DLD1 (cell line): ENCODE measurements around the gene PANK3.
"Not testable (repeated sequence)": the region's sequence is repeated elsewhere in the genome, so short reads cannot be mapped to it uniquely, and the experiment has no call there.

Source experiments
- in situ Hi-C: cut with HindIII; loops from 2 replicates; pipeline ENCODE4 v1.10.0; 2017; ENCODE audit warnings: low sequenced_read_pairs

The PANK3 gene

GRCh38 chr5:168553377-168554130 lies 25.6 kb downstream of the PANK3 start:
- in situ Hi-C loops, result no loop called here

DNA sequence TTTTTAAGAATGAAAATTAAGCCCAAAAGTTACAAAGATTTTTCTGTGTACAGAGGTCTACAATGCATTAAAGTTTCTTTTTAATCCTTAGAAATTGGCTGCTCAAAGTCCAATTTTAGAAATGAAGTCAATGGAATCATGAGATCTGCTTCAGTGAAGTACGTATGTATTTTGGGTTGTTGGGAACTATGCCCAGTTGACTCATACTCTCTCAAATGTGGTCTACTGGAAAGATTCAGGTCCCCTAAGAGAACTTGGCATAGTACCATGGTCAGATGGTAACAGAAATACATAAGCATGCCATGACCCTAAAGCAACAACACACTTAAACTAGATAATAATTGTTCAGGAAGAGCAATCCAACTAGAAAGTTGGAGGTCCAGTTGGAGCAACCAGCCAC lies 27.0 kb downstream of the PANK3 start:
- in situ Hi-C loops, result no loop called here

GRCh38 chr5:168550656-168551055 lies 28.5 kb downstream of the PANK3 start:
- in situ Hi-C loops, result no loop called here

GRCh38 chr5:168549554-168549953 lies 29.6 kb downstream of the PANK3 start:
- in situ Hi-C loops, result no loop called here

DNA sequence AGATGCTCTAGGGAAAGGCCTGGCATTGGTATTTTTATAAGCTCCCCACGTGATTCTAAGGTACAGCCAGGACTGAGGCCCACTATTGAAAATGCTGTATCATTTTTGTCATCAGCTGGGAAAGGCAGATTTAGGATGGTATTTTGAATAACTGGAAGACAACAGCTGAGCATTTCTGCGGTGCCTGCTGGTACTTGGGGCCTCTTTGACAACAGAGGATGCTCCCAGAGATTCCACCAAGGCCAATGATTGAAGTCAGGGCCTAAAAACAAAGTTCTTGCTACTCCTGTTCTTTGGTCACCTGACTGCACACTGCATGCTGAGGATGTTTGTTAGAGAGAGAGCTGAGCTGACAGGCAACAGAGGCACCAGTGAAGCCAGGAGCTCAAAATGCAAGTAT lies 42.0 kb downstream of the PANK3 start:
- in situ Hi-C loops, result no loop called here

GRCh38 chr5:168534351-168534750 lies 44.8 kb downstream of the PANK3 start:
- in situ Hi-C loops, result not testable (repeated sequence)

DNA sequence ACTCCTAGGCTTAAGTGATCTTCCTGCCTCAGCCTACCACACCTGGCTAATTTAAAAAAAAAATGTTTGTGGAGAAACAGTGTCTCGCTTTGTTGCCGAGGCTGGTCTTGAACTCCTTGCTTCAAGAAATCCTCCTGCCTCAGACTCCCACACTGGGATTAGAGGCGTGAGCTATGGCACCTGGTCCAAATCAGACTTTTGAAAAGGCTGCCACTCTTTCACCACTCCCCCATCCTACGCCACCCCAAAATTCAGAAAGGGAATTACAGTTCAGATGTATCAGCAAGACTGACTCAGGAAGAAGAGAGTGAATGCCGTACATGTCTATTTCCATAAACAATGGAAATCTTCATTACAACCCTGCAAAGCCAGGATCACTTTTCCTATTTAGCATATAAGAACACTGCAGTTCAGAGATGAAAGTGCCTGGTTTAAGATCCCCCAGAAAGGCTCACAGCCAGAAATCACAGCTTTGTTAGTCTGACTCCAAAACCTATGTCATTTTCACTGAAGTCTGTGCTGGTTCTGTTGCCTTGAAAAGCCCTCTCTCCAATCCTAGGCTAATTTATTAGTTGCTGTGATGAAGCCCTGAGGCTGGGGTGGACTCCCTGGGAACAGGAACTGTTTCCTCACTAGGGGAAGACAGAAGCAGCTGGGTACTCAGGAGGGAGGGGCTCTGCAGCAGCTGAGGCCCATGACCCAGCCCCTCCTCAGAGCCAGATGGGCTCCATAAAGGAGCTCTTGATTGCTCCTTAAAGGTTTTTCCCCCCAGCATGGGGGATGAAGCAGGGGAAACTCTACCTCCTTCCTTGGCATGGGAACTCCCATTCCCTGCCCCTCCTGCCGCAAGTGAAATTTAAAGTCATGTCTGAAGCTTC lies 46.9 kb downstream of the PANK3 start:
- in situ Hi-C loops, result no loop called here

- in situ Hi-C loops, result no loop called here
Observed at GRCh38 chr5:168531191-168531590, 48.0 kb downstream of the PANK3 start.

GRCh38 chr5:168530621-168531150 lies 48.5 kb downstream of the PANK3 start:
- in situ Hi-C loops, result no loop called here

DNA sequence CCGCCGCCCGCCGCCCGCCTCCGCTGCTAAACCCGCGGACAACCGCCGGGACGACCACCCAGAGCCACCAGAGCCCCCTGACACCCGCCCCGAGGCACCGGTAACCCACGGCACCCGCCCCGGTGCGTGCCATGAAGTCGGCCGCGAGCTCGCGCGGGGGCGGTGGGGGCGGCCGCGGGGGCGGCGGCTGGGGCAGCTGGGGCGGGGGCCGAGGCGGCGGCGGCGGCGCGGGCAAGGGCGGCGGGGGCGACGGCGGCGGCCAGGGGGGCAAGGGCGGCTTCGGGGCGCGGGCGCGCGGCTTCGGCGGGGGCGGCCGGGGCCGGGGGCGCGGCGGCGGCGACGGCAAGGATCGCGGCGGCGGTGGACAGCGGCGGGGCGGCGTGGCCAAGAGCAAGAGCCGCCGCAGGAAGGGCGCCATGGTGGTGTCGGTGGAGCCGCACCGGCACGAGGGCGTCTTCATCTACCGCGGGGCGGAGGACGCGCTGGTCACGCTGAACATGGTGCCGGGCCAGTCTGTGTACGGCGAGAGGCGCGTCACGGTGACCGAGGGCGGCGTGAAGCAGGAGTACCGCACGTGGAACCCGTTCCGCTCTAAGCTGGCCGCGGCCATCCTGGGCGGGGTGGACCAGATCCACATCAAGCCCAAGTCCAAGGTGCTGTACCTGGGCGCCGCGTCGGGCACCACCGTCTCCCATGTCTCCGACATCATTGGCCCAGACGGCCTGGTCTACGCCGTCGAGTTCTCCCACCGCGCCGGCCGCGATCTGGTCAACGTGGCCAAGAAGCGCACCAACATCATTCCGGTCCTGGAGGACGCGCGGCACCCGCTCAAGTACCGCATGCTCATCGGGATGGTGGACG lies 49.6 kb downstream of the PANK3 start:
- in situ Hi-C loops, result no loop called here

- in situ Hi-C loops, result no loop called here
Observed at GRCh38 chr5:168528521-168529373, 50.4 kb downstream of the PANK3 start, which contains the start of gene FBLL1. TSS of gene FBLL1 (plus strand) at chr5:168529305. CDS start at chr5:168529505, 200 bp downstream.

DNA sequence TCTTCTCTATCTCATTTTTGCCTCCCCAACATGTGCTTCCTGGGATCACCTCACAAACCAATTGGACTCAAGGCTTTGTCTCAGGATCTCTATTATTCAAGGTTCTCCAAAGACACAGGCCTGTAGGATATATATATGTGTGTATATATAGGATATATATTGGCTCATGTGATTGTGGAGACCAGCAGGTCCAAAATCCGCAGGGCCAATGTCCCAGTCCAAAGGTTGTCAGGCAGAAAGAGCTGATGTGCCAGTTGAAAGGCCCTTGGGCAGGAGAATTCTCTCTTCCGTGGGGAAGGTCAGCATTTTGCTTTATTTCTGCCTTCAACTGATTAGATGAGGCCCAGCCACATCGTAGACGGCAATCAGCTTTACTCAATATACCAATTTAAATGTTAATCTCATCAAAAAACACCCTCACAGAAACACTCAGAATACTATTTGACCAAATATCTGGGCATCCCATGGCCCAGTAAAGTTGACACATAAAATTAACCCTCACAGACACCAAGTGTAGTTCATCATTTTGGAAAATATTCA lies 51.3 kb downstream of the PANK3 start:
- in situ Hi-C loops, result no loop called here

DNA sequence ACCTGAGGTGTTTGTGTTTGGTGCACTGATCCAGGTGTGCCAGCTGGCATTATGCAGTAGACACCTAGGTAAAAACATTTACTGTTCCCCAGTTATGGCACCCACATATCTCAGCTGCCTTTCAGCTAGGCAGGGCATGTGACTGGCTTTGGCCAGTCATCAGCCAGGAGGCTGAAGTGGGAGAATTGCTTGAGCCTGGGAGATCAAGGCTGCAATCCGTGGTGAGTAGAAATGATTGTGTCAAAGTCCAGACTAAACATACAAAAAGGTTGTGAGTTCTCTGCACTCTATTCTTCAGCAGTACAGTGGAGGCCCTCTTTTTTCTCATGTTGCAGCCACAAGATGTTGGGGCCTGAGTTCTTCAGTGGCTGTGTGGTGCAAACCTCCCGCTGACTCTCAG lies 53.3 kb downstream of the PANK3 start:
- in situ Hi-C loops, result no loop called here

DNA sequence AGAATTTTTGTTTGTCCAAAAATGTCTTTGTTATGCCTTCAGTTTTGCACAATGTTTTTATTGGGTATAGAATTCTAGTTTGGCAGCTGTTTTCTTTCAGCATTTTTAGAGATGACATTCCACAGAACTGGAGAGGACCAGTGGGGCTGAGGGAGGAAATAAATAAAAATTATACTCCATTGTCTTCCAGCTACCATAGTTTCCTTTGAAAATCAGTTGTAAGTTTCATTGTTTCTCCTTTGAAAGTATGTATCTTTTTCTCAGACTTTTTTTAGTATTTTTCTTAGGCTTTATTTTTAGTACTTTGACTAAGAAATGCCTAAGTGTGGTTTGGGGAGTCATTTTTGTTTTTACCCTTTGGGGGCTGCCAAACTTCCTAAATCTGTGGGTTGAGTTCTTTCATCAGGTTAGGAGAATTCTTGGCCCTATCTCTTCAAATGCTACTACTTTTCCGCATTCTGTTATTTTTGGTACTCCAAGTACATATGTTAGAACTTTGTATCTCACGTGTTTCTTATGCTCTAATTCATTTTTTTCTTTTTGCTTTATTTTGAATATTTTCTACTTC lies 65.2 kb downstream of the PANK3 start:
- in situ Hi-C loops, result no loop called here

DNA sequence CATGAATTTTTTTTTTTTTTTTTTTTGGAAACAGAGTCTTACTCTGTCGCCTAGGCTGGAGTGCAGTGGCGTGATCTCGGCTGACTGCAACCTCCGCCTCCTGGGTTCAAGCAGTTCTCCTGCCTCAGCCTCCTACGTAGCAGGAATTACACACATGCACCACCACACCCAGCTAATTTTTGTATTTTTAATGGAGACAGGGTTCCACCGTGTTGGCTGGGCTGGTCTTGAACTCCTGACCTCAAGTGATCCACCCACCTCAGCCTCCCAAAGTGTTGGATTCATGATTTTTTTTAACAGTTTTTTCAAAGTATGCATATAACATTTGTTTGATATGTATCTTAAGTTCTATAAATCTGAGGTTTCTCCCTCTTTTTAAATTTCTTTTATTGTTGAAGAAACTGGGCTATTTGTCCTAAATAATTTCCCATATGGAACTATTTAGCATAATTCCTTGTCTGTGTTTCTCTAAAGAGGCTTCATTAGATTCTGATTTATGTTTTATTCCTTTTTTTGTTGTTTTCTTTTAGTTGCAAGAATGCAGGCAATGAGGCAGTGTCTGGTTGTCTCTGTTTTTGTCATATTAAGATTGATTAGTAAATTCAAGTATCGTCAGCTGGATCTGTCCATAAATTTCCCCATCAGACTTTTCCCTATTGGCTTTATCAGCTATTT lies 76.5 kb downstream of the PANK3 start:
- in situ Hi-C loops, result no loop called here
